Suprapubic skin (tissue), 4 donors: ENCODE results near the gene ARL13B.
"Not testable (repeated sequence)": the region's sequence is repeated elsewhere in the genome, so short reads cannot be mapped to it uniquely, and the experiment has no call there.

Experiments
- CTCF ChIP-seq, 2 donors: fragments of 200-600 bp in 1 of 2; fragments of 450-650 bp in 1 of 2; sonication (generic) in 1 of 2; IDR thresholded peaks; one replicate each; pipeline ENCODE4 v1.5.1; 2016 to 2019; ENCODE audit warnings: antibody characterized with exemption in 2 of 2, mild to moderate bottlenecking in 1 of 2, moderate library complexity in 1 of 2
- EP300 ChIP-seq: sonication (generic); formaldehyde crosslinking; IDR thresholded peaks from one replicate; pipeline ENCODE4 v1.6.1; 2017; ENCODE audit warnings: antibody characterized with exemption
- POLR2A ChIP-seq, 2 donors: fragments of 450-650 bp; IDR thresholded peaks; one replicate each; pipeline ENCODE4 v1.6.1; 2017; ENCODE audit warnings: antibody characterized with exemption in 2 of 2, mild to moderate bottlenecking in 2 of 2, moderate library complexity in 2 of 2
- POLR2AphosphoS5 ChIP-seq, 3 donors: sonication (generic); formaldehyde crosslinking; IDR thresholded peaks; one replicate each; pipeline ENCODE4 v1.6.1; 2017; ENCODE audit warnings: antibody characterized with exemption in 3 of 3

- TF ChIP-seq CTCF (IDR thresholded peaks at IDR 0.05); POLR2AphosphoS5 (IDR thresholded peaks at IDR 0.05); POLR2A (IDR thresholded peaks at IDR 0.05); EP300: not testable (repeated sequence)
Measured at GRCh38 chr3:93937485-93937884, 42.5 kb upstream of the ARL13B start.
